Measurements from ENCODE around the gene MLXIP. TPM values are rescaled to one million over a fixed set of nuclear protein-coding genes. Genes with fewer than 3 reads are reported as not detected.

MLXIP gene
- total and polyA plus RNA-seq, 2 experiments from 2014 or later: 16.2 to 23.0 TPM

GRCh38 chr12:122040579-122041386, 37.8 kb upstream of the MLXIP start:
- Histone ChIP-seq H3K4me1 (ENCODE audit: insufficient read depth) (no peaks in the 10 kb centered on the region), H3K4me3 (no peak overlapping the region), H4K20me1 (replicated peaks; ENCODE audit: insufficient read depth) (no peaks in the 10 kb centered on the region), H3K27me3 (ENCODE audit: insufficient read depth) (no peaks in the 10 kb centered on the region), H3K27ac (ENCODE audit: low read depth) (no peak overlapping the region), H2AFZ (no peak overlapping the region), H3K4me2 (no peak overlapping the region), H3K79me2 (replicated peaks; ENCODE audit: insufficient read depth) (no peaks in the 10 kb centered on the region), H3K9me2 (ENCODE audit: insufficient read depth) (no peaks in the 10 kb centered on the region), H3K36me3 (ENCODE audit: insufficient read depth) (no peaks in the 10 kb centered on the region), H3F3A (replicated peaks; ENCODE audit: low read depth) (no peaks in the 10 kb centered on the region)
- TF ChIP-seq REST (IDR thresholded peaks at IDR 0.05; ENCODE audit: unreplicated experiment) (no peak), NANOG (IDR thresholded peaks at IDR 0.05; ENCODE audit: borderline replicate concordance) (no peak), JUNB (IDR thresholded peaks at IDR 0.05; ENCODE audit: unreplicated experiment) (no peak), EZH2 (IDR thresholded peaks at IDR 0.05; ENCODE audit: low read depth, unreplicated experiment) (no peak), ETS1 (IDR thresholded peaks at IDR 0.05) (no peak), POLR2AphosphoS5 (IDR thresholded peaks at IDR 0.05; ENCODE audit: low read depth) (no peak), CREB1 (CRISPR knock-in tag; IDR thresholded peaks at IDR 0.05; ENCODE audit: low read depth) (no peak), EZH2phosphoT487 (IDR thresholded peaks at IDR 0.05; ENCODE audit: unreplicated experiment) (no peak), ZNF114 (CRISPR knock-in tag; IDR thresholded peaks at IDR 0.05) (no peak), CTCF (conservative IDR thresholded peaks at IDR 0.05; ENCODE audit: low read depth in 2 of 2) (no peak), STAT1 (IDR thresholded peaks at IDR 0.05; ENCODE audit: unreplicated experiment) (no peak), ZNF462 (CRISPR knock-in tag; IDR thresholded peaks at IDR 0.05) (no peak), ZNF331 (CRISPR knock-in tag; IDR thresholded peaks at IDR 0.05; ENCODE audit: low read depth) (no peak)
- Mint-ChIP-seq H3K9me3 (peaks cover 6% of the 10 kb centered on the region; the same call in 2 of the 3 replicates), H3K27ac (peak overlapping the region; percentile 33; the same call in 1 of the 2 replicates), H3K4me1 (no peaks in the 10 kb centered on the region), H3K27me3 (ENCODE audit: insufficient read depth, low read depth, poor library complexity) (peaks cover 17% of the 10 kb centered on the region), H3K36me3 (ENCODE audit: low read depth) (peaks cover 72% of the 10 kb centered on the region), H3K4me3 (no peak overlapping the region)
- peak; percentile 47; the same call in 2 of the 3 replicates for ATAC-seq
- peak; percentile 41 for DNase-seq (ENCODE audit: low spot score)
